RCC 7860 (cell line): Measurements from ENCODE around the gene AP1M1.
"Not testable (repeated sequence)": the region's sequence is repeated elsewhere in the genome, so short reads cannot be mapped to it uniquely, and the experiment has no call there.

ENCODE experiments used
- DNase-seq: peaks from one replicate; pipeline ENCODE4 v3.0.0-alpha.2; 2015; ENCODE audit warnings: low spot score
- FAIRE-seq: peaks from 2 replicates; lab custom pipeline; 2012; peaks lifted over from hg19 to GRCh38; lab: Jason Lieb, UNC

The AP1M1 gene

DNA sequence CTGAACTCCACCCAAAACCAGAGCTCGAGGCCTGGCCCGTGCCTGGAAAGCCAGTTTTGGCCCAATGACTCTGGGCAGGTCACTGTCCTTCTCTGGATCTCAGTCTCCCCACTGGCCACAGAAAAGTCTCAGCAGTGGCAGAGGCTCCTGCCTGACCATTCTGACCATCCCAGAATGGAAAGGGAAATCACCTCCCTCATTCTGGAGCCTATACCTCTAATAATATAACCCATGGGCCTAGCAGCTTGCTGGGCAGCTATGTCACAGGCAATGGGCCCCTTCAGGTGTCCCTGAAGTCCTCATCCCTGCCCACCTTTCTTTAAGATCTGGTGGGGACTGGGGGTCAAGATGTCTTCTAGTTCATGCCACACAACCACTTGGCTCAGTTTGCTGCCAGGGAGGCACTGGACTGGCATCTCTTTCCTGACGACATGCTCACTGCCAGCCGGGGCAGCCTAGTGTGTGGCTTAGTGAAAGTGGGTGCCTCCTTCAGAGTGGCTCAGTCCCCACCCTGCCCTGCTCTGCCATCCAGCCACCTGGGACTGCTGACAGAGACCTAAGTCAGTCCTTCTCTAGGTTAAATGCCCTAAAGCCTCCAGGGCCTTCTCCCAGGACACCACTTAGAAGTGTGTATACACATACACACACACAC is 62.6 kb downstream of the AP1M1 start:
- DNase-seq (no peak), FAIRE-seq (no peak)

DNA sequence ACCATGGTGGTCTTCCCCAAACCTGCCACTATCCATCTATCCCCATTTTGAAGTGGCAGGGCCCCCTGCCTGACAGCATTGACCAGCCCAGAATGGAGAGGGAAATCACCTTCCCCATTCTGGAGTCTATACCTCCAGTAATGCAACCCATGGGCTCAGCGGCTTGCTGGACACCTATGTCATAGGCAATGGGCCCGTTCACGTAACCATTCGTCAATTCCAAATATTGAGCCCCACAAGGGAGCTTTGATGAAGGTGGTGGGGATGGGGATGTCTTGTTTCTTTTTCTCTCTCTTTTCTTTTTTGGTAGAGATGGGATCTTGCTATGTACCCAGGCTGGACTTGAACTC is 63.1 kb downstream of the AP1M1 start:
- DNase-seq (no peak), FAIRE-seq (no peak)

DNA sequence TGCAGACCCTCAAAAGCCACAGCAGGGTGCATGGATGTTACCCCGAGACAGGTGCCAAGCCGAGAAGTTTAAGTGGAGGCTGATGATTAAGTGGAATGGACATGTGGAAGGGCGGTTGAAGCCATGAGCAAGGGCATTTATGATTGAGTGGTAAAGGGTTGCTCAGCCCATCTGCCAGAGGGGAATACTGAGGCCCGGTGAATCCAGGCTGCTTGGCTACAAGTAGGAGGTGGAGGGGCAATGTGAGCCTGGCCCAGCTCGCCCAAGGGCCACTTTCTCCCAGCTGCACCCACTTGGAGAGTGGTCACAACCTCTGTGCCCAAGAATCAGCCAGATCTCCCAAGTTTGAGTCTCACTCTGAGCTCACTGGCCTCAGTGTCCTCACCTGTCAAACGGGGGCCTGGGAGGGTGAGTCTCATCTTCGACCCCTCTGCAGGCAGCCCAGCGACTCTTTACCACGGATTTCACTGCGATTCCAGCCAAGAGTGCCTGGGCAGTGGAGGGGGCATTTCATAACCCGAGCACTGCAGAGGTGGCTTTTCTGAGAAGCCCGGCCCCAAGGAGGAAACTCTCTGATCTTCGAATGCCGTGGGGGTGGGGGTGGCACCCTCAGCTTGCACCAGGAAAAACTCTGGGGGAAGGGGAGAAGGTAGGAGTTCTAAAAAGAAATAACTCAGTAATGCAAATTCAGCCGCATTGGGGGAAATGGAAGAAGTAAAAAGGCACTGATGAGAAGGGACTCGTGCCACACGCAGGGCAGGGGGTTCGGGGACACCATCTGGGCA is 64.1 kb downstream of the AP1M1 start:
- FAIRE-seq (no peak), DNase-seq (no peak)

DNA sequence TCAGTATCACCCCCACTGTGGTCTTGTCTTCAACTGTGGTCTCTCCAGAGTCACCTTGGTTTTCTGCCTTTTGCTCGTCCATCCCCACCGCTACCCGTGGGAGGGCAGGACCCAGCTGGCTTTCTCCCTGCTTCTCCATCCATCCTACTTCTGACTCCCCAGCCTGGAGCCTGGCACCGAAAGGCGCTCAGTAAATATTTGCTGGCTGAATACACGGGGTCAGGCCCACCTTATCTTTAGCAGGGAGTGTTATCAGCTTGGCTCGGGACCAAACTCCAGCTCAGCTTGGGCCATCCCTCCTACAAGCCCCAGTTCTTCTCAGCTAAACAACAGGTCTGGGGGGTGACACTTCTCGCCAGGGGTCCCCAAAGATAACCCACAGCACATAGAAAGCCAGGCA is 64.9 kb downstream of the AP1M1 start:
- no peak for FAIRE-seq
- DNase-seq = no peak

DNA sequence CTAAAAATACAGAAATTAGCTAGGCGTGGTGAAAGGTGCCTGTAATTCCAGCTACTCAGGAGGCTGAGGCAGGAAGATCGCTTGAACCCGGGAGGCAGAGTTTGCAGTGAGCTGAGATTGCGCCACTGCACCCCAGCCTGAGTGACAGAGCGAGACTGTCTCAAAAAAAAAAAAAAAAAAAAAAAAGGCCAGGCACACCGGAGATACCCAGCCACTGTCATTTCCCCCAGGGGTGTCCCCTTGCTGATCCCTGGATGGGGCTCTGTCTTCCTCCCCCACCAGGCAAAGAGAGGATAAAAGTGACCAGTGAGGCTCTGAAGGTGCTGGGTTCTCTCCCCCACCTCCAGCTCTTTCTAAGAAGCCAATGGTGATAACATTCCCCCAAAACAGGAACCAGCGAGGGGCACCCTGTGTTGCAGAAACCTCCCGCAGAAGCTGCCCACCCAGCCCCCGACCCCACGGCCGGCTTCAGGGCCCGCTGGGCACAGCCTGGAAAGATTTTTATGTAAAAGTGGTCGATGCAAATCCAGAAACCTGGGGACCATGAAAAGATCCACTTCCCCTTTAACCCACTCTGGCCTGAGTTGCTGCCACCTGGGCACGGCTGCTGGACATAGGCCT is 65.5 kb downstream of the AP1M1 start:
- FAIRE-seq (no peak), DNase-seq (no peak)

DNA sequence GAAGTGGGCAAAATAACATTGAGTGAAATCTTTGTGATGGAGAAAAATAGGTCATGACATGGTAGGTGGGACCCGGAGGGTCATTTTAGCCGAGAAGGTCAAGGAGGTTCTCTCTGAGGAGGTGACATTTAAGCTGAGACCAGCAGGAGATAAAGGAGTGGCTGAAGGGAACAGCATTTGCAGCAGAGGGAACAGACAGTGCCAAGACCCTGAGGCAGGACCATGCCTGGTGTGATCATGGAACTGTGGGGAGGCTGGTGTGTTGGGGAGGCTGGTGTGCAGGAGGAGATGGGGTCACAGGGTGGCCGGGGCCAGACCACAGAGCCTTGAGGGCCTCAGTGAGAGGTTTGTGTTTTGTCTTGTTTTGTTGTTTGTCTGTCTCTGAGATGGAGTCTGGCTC is 67.5 kb downstream of the AP1M1 start:
- no peak for FAIRE-seq
- DNase-seq = no peak

DNA sequence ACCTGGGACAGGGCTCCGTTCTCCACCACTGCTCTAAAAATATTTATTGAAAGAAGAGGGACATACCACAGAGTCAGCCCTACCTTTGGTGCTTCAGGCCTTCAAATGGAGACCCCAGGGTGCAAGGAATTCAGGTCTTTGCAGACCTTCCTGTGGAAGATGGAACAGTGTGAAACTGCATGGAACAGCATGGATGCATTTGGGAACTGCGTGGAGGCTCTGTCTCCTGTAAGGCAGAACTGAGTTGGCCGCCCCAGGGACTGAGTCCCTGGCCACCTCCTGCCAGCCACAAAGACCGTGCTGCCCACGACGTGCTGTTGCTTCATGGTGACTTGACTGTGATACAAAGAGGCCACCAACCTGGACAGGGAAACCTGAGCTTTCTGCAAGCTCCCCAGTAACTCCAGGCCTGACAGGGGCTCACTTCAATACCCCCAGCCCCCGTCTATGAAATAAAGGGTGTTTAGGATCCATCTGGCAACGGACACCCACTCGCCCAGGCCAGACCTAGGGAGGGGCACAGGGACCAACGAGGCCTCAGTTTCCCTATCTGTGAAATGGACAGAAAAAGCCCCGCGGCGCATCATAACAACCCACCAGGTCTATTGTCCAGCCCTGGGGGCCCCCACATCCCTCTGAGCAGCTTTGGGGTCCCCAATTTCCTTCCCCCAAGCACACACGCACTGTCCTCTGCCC is 68.3 kb downstream of the AP1M1 start:
- FAIRE-seq = no peak

DNA sequence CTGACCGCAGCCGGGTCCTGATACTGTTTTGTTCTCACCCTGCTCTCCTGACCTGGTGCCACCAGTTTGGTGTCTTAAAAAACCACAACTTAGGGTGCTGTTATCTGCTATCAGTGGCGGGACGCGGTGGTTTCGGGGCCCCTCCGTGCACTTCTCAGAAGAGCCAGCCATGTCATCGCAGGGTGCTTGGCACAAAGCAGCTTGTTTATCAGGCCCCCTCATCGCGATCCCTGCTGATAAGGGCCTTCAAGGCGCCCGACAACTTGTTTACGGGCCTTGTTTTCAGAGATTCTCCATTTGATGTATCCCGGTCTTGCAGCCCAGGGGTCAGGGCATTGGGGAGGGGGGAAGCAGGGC is 68.9 kb downstream of the AP1M1 start:
- DNase-seq (no peak), FAIRE-seq (no peak)

More for the DNA sequence above, 68.3 kb downstream of the AP1M1 start:
- no peak for DNase-seq

DNA sequence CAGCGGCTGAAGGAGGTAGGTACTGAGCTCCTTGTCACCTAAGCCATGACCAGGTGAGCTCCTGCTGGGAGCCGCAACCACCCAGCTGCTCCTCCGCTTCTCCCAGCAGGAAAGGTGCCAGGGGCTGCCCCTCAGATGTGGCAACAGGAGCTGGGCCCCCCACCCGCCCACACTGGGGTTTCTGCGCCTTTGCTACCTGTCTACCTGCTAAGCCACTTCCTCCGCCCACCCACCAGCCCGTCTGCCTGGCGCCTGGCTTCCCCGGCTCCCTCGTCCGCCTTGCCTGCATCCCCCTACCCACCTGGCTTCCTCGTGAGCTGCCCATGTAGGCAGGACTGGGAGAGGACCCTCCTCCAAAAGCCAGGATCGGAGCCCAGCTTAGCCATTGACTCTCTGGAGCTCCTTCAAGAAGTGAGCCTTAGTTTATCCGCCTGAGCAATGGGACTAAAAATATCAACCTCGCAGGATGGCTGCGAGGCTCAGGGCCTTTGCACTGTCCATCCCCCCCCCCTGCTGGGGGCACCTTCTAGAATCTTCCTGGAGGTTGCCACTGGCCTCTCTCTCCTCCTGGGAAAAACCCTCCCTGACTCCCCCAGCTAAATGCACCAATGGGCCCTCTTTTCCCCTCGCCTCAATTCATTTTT is 71.1 kb downstream of the AP1M1 start:
- no peak for DNase-seq
- no peak for FAIRE-seq

DNA sequence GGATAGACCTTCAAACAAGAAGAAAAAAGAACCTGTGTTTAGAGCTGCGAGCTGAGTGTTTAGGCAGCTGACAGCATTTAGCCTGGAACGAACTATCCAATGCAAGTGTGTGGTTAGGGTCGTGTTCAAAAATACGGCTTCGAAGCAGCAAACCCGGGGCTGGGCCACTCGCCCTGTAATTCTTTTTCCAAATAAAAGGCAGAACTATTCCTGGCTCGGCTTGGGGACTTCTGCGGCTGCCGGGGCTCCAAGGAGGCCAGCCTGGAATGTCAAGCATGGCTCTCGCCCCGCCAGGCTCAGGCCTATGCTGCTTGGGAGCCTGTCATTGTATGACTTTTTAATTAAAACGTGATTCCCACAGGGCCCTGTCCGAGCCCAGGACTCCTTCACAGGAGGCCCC is 75.2 kb downstream of the AP1M1 start:
- no peak for DNase-seq
- FAIRE-seq = no peak

DNA sequence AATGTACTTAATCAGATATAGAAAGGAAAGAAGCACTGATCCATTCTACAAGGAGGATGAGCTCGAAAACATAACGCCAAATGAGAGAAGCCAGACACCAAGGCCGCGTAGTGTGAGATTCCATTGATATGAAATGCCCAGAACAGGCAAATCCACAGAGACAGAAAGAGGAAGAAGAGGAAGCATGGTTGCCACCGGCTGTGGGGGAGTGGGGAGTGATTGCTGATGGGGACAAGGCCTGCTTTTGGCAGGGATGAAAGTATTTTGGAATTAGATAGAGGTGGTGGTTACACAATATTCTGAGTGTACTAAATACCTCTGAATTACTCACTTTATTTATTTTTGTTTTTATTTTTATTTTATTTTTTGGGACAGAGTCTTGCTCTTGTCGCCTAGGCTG is 76.7 kb downstream of the AP1M1 start:
- DNase-seq (no peak), FAIRE-seq (no peak)

DNA sequence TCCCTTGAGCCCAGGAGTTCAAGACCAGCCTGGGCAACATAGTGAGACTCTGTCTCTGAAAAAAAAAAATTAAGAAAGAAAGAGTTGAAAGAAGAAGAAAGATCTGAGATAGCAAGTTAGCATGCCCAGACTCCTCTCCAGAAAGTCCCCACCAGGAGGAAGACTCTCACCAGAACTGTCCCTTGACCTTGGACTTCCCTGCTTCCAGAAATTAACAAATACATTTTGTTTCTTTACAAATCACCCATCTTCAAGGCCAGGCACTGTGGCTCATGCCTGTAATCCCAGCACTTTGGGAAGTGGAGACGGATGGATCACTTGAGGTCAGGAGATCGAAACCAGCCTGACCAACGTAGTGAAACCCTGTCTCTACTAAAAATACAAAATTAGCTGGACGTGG is 82.6 kb downstream of the AP1M1 start:
- no peak for DNase-seq
- FAIRE-seq = no peak

DNA sequence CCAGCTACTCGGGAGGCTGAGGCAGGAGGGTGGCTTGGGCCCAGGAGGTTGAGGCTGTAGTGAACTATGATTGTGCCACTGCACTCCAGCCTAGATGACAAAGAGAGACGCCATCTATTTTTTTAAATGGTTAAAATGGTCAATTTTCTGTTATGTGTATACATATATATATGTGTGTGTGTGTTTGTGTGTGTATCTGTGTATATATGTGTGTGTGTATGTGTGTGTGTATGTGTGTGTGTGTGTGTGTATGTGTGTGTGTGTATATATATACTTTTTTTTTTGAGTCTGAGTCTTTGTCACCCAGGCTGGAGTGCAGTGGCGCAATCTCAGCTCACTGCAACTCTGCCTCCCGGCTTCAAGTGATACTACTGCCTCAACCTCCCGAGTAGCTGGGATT is 84.0 kb downstream of the AP1M1 start:
- FAIRE-seq (no peak), DNase-seq (no peak)

DNA sequence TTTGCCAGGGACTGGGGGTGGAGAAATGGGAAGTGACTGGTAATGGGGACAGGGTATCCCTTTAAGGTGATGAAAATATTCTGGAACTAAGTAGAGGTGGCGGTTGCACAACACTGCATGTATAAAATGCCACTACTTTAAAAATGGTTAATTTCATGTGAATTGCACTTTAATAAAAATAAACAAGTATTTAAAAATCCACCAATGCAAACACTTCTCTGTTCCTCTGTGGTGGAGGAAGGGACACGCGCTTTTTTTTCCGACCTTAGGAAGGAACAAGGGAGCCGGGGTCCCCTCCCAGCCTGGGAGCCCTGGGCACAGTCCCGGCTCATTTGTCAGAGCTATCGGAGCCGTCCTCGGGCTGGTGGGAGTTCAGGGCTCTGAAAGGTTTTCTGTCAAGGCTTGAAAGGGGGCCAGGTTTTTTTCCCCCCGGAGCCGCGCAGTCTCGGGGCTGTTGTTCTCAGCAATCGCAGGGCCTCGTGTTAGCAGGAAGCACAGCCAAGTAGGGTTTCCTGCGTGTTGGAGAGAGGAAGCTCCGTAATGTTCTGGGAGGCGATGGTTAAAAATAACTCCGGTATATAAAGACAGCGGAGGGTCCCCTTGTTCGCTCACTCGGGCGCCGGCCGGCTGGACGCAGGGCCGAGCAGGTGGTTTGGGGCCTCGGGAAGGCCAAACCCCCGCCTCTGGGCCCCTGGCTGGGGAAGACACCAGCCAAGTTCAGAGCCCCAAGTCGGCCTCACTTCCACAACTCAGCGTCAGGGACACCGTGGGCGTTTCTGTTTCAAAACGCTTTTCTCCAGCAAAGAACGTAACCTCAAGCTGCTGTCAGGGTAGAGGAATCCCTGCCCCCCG is 85.7 kb downstream of the AP1M1 start:
- DNase-seq (no peak), FAIRE-seq (no peak)

DNA sequence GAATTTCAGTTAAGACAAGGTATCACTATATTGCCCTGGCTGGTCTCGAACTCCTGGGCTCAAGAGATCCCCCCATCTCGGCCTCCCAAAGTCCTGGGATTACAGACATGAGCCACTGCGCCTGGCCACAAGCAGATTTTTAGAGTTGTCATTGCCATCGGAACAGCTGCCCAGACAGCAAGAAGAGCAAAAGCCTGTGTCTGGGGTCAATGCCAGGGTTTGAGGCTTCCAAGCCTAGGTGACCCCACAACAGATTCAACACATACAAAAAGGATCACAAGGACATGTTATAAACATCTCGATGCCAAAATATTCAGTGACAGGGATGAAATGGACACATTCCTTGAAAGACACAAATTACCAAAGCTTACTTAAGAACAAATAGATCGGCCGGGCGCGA is 86.8 kb downstream of the AP1M1 start:
- DNase-seq (no peak), FAIRE-seq (no peak)

DNA sequence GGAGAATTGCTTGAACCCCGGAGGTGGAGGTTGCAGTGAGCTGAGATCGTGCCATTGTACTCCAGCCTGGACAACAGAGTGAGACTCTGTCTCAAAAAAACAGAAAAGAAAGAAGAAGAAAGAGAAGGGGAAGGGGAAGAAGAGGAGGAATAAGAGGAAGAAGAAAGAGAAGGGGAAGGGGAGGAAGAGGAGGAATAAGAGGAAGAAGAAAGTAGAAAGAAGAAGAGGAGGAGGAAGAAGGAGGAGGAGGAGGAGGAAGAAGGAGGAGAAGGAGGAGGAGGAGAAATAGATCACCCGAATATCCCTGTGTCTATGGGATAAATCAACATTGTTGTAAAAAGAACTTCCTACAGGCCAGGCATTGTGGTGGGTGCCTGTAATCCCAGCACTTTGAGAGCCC is 87.4 kb downstream of the AP1M1 start:
- not testable (repeated sequence) for FAIRE-seq, DNase-seq

DNA sequence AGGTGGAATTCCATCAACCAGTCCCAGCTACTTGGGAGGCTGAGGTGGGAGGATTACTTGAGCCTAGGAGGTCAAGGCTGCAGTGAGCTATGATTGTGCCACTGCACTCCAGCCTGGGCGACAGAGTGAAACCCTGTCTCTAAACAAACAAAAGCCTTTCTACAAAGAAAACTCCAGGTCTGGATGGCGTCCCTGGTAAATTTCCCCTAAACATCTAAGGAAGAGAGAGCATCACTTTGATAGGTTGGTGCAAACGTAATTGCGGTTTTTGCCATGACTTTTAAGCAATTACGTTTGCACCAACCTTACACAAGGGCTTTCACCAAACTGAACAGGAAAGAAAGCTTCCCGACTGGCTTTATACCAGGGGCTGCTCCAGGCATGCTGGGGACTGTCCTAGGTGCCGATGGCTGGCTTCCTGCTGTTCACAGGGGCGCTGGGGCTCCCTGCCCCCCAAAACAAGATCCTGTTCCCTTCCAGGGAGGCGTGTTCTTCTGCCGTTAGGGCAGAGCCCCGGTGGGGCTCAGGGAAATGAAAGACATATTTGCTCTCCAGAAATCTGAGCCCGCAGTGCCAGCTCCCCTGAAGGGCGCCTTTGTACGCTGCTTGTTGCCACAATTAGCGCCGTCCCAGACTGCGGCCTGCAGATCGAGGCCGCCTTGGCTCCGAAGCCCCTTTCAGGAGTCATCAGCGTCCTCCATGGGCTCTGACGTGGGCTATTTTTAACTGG is 88.2 kb downstream of the AP1M1 start:
- FAIRE-seq (no peak), DNase-seq (no peak)

DNA sequence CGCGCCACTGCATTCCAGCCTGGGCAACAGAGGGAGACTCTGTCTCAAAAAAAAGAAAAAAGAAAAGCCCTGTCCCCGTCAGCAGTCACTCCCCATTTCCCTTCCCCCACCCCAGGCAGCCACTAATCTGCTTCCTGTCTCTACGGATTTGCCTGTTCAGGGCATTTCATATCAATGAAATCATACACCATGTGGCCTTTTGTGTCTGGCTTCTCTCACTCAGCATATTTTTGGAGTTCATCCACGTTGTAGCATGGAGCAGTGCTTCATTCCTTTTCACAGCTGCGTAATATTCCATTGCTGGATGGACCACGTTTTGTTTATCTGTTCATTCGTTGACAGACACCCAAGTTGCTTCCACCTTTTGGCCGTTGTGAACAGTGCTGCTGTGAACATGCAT is 90.8 kb downstream of the AP1M1 start:
- FAIRE-seq (no peak), DNase-seq (no peak)

DNA sequence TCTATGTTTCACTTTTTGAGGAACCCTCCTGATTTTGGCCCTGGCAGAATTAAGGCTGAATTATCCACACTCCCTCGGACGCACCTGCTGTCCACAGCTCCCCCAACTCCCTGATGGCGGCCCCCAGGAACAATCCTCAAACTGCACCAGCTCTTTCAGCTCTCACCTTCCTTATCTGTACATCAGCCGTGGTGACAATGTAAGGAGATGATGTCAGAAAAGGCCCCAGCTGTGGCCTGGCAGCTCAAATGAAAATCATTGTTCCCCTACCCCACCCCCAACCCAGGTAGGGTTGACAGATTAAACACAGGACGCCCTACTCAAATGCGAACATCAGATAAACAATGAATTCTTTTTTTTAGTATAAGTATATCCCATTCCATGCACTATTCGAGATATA is 91.9 kb downstream of the AP1M1 start:
- FAIRE-seq (no peak), DNase-seq (no peak)

DNA sequence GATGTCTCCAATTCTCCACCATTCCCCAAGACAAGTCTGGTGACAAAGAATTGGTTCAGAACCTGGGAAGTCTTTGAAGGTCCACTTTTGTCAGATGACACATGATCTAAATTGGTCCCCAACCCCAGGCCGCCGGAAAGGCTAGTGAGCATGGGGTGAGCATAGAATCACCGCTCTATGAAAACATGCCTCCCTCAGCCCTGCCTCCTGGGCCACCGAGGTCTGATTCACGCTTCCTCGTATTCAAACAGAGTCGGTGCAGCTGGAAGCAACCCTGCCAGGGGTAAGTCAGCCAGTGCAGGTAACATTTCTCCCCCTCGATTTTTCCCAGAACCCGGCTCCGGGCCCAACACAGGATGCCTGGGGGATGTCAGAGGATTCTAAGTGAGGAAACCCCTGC is 93.0 kb downstream of the AP1M1 start:
- FAIRE-seq = no peak
- no peak for DNase-seq
